Fibroblast of lung (primary cell): Measurements from ENCODE around the gene CH25H.

Experiments
- EZH2 ChIP-seq: IDR thresholded peaks from 2 replicates; pipeline ENCODE4 v1.5.1; 2012; ENCODE audit warnings: low read length, control low read depth, mild to moderate bottlenecking; ENCODE audit errors: missing control alignments
- TF ChIP-seq, protein P1 (sequence below), 2 donors: IDR thresholded peaks in 1 of 2; conservative IDR thresholded peaks in 1 of 2; 1 replicate in 1 of 2; 2 replicates in 1 of 2; pipeline ENCODE4 v1.5.1; 2011 to 2012; ENCODE audit warnings: low read length in 2 of 2, control low read depth in 1 of 2, inconsistent platforms in 1 of 2, low read depth in 1 of 2, mild to moderate bottlenecking in 1 of 2

DNA sequence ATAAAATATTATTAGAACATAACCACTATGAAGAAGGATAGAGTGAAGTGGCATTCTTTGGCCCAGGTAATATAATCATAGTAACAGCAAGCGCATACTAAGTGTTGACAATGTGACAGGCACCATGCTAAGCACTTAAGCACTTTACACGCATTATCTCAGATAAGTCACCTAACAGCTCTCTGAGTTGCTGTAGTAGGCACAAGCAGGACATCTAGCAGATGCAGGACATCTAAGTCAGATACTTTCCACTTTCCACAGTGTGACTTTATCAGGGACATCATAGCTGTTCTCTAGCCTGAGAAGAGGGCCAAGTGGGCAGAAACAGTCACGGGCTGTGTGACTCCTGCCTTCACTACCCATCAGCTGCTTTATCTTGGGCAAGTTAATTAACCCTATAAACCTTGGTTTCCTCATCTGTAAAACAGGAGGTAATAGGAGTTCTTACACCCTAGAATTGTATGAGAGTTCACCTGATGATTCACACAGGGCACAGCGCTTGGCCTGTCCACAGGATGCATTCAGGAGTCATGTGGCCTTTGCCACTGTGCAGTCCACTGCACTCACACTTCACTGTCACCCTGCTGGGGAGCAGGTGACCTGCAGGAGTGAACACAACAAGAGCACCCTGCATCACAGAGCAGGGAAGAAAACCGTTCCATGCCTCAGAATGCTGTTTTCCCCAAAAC is 32.0 kb upstream of the CH25H start:
- TF ChIP-seq EZH2, result no peak
- TF ChIP-seq, protein P1, sequence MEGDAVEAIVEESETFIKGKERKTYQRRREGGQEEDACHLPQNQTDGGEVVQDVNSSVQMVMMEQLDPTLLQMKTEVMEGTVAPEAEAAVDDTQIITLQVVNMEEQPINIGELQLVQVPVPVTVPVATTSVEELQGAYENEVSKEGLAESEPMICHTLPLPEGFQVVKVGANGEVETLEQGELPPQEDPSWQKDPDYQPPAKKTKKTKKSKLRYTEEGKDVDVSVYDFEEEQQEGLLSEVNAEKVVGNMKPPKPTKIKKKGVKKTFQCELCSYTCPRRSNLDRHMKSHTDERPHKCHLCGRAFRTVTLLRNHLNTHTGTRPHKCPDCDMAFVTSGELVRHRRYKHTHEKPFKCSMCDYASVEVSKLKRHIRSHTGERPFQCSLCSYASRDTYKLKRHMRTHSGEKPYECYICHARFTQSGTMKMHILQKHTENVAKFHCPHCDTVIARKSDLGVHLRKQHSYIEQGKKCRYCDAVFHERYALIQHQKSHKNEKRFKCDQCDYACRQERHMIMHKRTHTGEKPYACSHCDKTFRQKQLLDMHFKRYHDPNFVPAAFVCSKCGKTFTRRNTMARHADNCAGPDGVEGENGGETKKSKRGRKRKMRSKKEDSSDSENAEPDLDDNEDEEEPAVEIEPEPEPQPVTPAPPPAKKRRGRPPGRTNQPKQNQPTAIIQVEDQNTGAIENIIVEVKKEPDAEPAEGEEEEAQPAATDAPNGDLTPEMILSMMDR (conservative IDR thresholded peaks at IDR 0.05 in 1 of 2, IDR thresholded peaks at IDR 0.05 in 1 of 2; ENCODE audit: low read depth in 1 of 2, low read length in 2 of 2), result no peak
